ENCODE results near the gene CACNA2D2.

DNA sequence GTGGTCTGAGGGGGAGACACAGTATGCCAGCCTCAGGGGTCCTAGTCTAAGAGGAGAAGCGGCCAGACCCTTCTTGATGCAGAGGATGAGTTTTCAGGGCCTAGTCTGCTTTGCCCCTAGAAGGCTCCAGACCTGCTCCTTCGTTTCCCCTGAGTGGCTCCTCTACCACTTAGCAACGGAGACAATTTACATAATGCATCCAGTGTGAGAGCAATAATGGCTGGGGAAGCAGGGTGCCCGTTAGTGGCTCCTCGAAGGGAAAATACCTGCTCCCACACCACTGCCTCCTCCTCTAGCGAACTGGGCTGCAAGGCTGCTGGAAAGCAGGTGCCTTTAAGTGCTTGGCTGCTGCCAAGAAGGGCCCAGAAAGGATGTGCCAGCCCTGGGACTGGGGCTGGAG, 38.9 kb downstream of the CACNA2D2 start:
- TF ChIP-seq, protein P1, sequence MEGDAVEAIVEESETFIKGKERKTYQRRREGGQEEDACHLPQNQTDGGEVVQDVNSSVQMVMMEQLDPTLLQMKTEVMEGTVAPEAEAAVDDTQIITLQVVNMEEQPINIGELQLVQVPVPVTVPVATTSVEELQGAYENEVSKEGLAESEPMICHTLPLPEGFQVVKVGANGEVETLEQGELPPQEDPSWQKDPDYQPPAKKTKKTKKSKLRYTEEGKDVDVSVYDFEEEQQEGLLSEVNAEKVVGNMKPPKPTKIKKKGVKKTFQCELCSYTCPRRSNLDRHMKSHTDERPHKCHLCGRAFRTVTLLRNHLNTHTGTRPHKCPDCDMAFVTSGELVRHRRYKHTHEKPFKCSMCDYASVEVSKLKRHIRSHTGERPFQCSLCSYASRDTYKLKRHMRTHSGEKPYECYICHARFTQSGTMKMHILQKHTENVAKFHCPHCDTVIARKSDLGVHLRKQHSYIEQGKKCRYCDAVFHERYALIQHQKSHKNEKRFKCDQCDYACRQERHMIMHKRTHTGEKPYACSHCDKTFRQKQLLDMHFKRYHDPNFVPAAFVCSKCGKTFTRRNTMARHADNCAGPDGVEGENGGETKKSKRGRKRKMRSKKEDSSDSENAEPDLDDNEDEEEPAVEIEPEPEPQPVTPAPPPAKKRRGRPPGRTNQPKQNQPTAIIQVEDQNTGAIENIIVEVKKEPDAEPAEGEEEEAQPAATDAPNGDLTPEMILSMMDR (tag by site-specific recombination; IDR thresholded peaks at IDR 0.05): no peak
- TF ChIP-seq ZNF639 (tag by site-specific recombination; IDR thresholded peaks at IDR 0.05) (no peak), ZSCAN30 (tag by site-specific recombination; IDR thresholded peaks at IDR 0.05) (no peak), ZNF416 (tag by site-specific recombination; IDR thresholded peaks at IDR 0.05) (no peak), ZNF354C (tag by site-specific recombination; IDR thresholded peaks at IDR 0.05; ENCODE audit: borderline replicate concordance, low read depth) (no peak), GLI2 (tag by site-specific recombination; IDR thresholded peaks at IDR 0.05; ENCODE audit: borderline replicate concordance, low read depth) (no peak), ZNF391 (tag by site-specific recombination; IDR thresholded peaks at IDR 0.05; ENCODE audit: borderline replicate concordance, low read depth) (no peak), ZNF350 (tag by site-specific recombination; IDR thresholded peaks at IDR 0.05) (no peak), ZNF274 (IDR thresholded peaks at IDR 0.05; ENCODE audit: low read length) (no peak), ZNF274 (tag by site-specific recombination; IDR thresholded peaks at IDR 0.05; ENCODE audit: borderline replicate concordance) (no peak), ZNF561 (tag by site-specific recombination; IDR thresholded peaks at IDR 0.05; ENCODE audit: borderline replicate concordance) (no peak)
- TF ChIP-seq, protein P2, sequence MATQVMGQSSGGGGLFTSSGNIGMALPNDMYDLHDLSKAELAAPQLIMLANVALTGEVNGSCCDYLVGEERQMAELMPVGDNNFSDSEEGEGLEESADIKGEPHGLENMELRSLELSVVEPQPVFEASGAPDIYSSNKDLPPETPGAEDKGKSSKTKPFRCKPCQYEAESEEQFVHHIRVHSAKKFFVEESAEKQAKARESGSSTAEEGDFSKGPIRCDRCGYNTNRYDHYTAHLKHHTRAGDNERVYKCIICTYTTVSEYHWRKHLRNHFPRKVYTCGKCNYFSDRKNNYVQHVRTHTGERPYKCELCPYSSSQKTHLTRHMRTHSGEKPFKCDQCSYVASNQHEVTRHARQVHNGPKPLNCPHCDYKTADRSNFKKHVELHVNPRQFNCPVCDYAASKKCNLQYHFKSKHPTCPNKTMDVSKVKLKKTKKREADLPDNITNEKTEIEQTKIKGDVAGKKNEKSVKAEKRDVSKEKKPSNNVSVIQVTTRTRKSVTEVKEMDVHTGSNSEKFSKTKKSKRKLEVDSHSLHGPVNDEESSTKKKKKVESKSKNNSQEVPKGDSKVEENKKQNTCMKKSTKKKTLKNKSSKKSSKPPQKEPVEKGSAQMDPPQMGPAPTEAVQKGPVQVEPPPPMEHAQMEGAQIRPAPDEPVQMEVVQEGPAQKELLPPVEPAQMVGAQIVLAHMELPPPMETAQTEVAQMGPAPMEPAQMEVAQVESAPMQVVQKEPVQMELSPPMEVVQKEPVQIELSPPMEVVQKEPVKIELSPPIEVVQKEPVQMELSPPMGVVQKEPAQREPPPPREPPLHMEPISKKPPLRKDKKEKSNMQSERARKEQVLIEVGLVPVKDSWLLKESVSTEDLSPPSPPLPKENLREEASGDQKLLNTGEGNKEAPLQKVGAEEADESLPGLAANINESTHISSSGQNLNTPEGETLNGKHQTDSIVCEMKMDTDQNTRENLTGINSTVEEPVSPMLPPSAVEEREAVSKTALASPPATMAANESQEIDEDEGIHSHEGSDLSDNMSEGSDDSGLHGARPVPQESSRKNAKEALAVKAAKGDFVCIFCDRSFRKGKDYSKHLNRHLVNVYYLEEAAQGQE (tag by site-specific recombination; IDR thresholded peaks at IDR 0.05): no peak

Data from HEK293 (cell line).